HepG2 (cell line): ENCODE measurements around the gene SLC25A44. TPM values are rescaled to one million over a fixed set of nuclear protein-coding genes. Genes with fewer than 3 reads are reported as not detected.

Experiments
- EED ChIP-seq: sonication (generic); formaldehyde crosslinking; IDR thresholded peaks from 2 replicates; pipeline ENCODE4 v1.5.0; 2020; ENCODE audit warnings: mild to moderate bottlenecking, missing genetic modification reagents
- NFE2L1 ChIP-seq: sonication (generic); formaldehyde crosslinking; IDR thresholded peaks from 2 replicates; pipeline ENCODE4 v1.4.0; 2020; ENCODE audit warnings: missing genetic modification reagents, mild to moderate bottlenecking, borderline replicate concordance
- POLR2A ChIP-seq, 2 experiments: IDR thresholded peaks; 2 replicates each; pipeline ENCODE4 v1.6.1; 2011; ENCODE audit warnings: low read depth in 2 of 2, low read length in 2 of 2, mild to moderate bottlenecking in 1 of 2, moderate library complexity in 1 of 2; ENCODE audit not compliant: insufficient read depth in 1 of 2
- RARA ChIP-seq: IDR thresholded peaks from 2 replicates; pipeline ENCODE4 v1.6.1; 2016; ENCODE audit warnings: missing genetic modification reagents, missing compliant biosample characterization
- RFX1 ChIP-seq: fragments of 450-650 bp; IDR thresholded peaks from 2 replicates; pipeline ENCODE4 v1.6.1; 2017
- SKI ChIP-seq: fragments of 450-650 bp; IDR thresholded peaks from one replicate; pipeline ENCODE4 v1.6.1; 2018; ENCODE audit warnings: mild to moderate bottlenecking; ENCODE audit not compliant: partially characterized antibody
- SOX5 ChIP-seq: IDR thresholded peaks from 2 replicates; pipeline ENCODE4 v1.6.1; 2016; ENCODE audit warnings: borderline replicate concordance
- ZC3H4 ChIP-seq: sonication (generic); formaldehyde crosslinking; IDR thresholded peaks from 2 replicates; pipeline ENCODE4 v1.4.0; 2020; ENCODE audit warnings: missing genetic modification reagents, borderline replicate concordance
- ZFYVE20 ChIP-seq: sonication (generic); formaldehyde crosslinking; IDR thresholded peaks from 2 replicates; pipeline ENCODE4 v1.8.0; 2023; ENCODE audit warnings: low read depth, mild to moderate bottlenecking, moderate library complexity, missing genetic modification reagents, borderline replicate concordance
- polyA plus RNA-seq, 8 experiments: library from polyadenylated mRNA; depleted of rRNA in 3 of 8; stranded (reverse) in 7 of 8; unstranded in 1 of 8; fragments of >200 nt; fragmentation: Illumina TruSeq in 4 of 8; extraction: Trizol in 4 of 8; gene quantifications; 2 replicates each; pipeline versions ENCODE4 v1.2.1 to v1.2.3, GENCODE V29; 2011 to 2016; ENCODE audit warnings: low read depth in 4 of 8, missing spikeins in 1 of 8, mixed read lengths in 1 of 8; ENCODE audit not compliant: insufficient read depth in 1 of 8
- total RNA-seq, 5 experiments: library from RNA; depleted of rRNA; stranded (reverse); fragments of >200 nt; fragmentation: Illumina TruSeq; extraction: Trizol; gene quantifications; 2 replicates each; pipeline ENCODE4 v1.2.3, GENCODE V29; 2016; ENCODE audit warnings: low read depth in 1 of 5
- TF ChIP-seq, protein P1 (sequence below): sonication (generic); formaldehyde crosslinking; IDR thresholded peaks from 2 replicates; pipeline ENCODE4 v1.4.0; 2020; ENCODE audit warnings: missing genetic modification reagents
- TF ChIP-seq, protein P2 (sequence below): sonication (generic); formaldehyde crosslinking; IDR thresholded peaks from 2 replicates; pipeline ENCODE4 v1.5.1; 2020; ENCODE audit warnings: mild to moderate bottlenecking, missing genetic modification reagents, moderate library complexity
- TF ChIP-seq, protein P3 (sequence below), 2 experiments: fragments of 450-650 bp in 1 of 2; sonication (generic) in 1 of 2; formaldehyde crosslinking in 1 of 2; IDR thresholded peaks; 2 replicates each; pipeline versions ENCODE4 v1.6.1 to v1.8.0; 2016 to 2022; ENCODE audit warnings: antibody characterized with exemption in 1 of 2, mild to moderate bottlenecking in 1 of 2, missing genetic modification reagents in 1 of 2

The SLC25A44 gene
- total and polyA plus RNA-seq, 2 of the 13 experiments (the other 11 are each of a cell fraction or from before 2014, with no cell fraction given), result 10.7 to 13.4 TPM

DNA sequence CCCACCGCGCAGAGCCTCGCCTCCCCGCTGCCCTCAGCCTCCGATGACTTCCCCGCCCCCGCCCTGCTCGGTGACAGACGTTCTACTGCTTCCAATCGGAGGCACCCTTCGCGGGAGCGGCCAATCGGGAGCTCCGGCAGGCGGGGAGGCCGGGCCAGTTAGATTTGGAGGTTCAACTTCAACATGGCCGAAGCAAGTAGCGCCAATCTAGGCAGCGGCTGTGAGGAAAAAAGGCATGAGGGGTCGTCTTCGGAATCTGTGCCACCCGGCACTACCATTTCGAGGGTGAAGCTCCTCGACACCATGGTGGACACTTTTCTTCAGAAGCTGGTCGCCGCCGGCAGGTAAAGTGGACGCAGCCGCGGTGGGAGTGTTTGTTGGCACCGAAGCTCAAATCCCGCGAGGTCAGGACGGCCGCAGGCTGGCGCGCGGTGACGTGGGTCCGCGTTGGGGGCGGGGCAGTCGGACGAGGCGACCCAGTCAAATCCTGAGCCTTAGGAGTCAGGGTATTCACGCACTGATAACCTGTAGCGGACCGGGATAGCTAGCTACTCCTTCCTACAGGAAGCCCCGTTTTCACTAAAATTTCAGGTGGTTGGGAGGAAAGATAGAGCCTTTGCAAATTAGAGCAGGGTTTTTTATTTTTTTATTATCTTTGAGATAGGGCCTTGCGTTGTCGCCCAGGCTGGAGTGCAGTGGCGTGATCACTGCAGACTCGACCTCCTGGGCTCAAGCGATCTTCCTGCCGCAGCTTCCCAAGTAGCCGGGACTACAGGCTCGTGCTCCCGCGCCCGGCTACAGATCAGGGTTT lies 19.1 kb downstream of the SLC25A44 start, which contains the start of gene PMF1 (continued):
- TF ChIP-seq, protein P1, sequence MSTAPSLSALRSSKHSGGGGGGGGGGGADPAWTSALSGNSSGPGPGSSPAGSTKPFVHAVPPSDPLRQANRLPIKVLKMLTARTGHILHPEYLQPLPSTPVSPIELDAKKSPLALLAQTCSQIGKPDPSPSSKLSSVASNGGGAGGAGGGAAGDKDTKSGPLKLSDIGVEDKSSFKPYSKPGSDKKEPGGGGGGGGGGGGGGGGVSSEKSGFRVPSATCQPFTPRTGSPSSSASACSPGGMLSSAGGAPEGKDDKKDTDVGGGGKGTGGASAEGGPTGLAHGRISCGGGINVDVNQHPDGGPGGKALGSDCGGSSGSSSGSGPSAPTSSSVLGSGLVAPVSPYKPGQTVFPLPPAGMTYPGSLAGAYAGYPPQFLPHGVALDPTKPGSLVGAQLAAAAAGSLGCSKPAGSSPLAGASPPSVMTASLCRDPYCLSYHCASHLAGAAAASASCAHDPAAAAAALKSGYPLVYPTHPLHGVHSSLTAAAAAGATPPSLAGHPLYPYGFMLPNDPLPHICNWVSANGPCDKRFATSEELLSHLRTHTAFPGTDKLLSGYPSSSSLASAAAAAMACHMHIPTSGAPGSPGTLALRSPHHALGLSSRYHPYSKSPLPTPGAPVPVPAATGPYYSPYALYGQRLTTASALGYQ, result no peak
- TF ChIP-seq POLR2A (IDR thresholded peaks at IDR 0.05; ENCODE audit: insufficient read depth in 1 of 2, low read depth in 2 of 2, low read length in 2 of 2) (peak; percentile 82 to 92), NFE2L1 (no peak), RFX1 (no peak), ZFYVE20 (CRISPR knock-in tag) (no peak), SKI (no peak), ZC3H4 (CRISPR knock-in tag) (no peak; the same call in 1 of the 2 replicates), EED (CRISPR knock-in tag) (no peak), RARA (CRISPR knock-in tag) (no peak; the same call in 1 of the 2 replicates), SOX5 (CRISPR knock-in tag) (peak; percentile 40; the same call in 1 of the 2 replicates)
- TF ChIP-seq, protein P2, sequence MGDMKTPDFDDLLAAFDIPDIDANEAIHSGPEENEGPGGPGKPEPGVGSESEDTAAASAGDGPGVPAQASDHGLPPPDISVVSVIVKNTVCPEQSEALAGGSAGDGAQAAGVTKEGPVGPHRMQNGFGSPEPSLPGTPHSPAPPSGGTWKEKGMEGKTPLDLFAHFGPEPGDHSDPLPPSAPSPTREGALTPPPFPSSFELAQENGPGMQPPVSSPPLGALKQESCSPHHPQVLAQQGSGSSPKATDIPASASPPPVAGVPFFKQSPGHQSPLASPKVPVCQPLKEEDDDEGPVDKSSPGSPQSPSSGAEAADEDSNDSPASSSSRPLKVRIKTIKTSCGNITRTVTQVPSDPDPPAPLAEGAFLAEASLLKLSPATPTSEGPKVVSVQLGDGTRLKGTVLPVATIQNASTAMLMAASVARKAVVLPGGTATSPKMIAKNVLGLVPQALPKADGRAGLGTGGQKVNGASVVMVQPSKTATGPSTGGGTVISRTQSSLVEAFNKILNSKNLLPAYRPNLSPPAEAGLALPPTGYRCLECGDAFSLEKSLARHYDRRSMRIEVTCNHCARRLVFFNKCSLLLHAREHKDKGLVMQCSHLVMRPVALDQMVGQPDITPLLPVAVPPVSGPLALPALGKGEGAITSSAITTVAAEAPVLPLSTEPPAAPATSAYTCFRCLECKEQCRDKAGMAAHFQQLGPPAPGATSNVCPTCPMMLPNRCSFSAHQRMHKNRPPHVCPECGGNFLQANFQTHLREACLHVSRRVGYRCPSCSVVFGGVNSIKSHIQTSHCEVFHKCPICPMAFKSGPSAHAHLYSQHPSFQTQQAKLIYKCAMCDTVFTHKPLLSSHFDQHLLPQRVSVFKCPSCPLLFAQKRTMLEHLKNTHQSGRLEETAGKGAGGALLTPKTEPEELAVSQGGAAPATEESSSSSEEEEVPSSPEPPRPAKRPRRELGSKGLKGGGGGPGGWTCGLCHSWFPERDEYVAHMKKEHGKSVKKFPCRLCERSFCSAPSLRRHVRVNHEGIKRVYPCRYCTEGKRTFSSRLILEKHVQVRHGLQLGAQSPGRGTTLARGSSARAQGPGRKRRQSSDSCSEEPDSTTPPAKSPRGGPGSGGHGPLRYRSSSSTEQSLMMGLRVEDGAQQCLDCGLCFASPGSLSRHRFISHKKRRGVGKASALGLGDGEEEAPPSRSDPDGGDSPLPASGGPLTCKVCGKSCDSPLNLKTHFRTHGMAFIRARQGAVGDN (CRISPR knock-in tag), result peak; percentile 95
- TF ChIP-seq, protein P3, sequence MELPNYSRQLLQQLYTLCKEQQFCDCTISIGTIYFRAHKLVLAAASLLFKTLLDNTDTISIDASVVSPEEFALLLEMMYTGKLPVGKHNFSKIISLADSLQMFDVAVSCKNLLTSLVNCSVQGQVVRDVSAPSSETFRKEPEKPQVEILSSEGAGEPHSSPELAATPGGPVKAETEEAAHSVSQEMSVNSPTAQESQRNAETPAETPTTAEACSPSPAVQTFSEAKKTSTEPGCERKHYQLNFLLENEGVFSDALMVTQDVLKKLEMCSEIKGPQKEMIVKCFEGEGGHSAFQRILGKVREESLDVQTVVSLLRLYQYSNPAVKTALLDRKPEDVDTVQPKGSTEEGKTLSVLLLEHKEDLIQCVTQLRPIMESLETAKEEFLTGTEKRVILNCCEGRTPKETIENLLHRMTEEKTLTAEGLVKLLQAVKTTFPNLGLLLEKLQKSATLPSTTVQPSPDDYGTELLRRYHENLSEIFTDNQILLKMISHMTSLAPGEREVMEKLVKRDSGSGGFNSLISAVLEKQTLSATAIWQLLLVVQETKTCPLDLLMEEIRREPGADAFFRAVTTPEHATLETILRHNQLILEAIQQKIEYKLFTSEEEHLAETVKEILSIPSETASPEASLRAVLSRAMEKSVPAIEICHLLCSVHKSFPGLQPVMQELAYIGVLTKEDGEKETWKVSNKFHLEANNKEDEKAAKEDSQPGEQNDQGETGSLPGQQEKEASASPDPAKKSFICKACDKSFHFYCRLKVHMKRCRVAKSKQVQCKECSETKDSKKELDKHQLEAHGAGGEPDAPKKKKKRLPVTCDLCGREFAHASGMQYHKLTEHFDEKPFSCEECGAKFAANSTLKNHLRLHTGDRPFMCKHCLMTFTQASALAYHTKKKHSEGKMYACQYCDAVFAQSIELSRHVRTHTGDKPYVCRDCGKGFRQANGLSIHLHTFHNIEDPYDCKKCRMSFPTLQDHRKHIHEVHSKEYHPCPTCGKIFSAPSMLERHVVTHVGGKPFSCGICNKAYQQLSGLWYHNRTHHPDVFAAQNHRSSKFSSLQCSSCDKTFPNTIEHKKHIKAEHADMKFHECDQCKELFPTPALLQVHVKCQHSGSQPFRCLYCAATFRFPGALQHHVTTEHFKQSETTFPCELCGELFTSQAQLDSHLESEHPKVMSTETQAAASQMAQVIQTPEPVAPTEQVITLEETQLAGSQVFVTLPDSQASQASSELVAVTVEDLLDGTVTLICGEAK (IDR thresholded peaks at IDR 0.05), result no peak
- TF ChIP-seq, protein P3 (CRISPR knock-in tag; IDR thresholded peaks at IDR 0.05), result peak; percentile 53; the same call in 1 of the 2 replicates
